GM13977 (cell line): ENCODE results near the gene DELE1.
"Not testable (repeated sequence)": the region's sequence is repeated elsewhere in the genome, so short reads cannot be mapped to it uniquely, and the experiment has no call there.

Experiments
- DNase-seq: peaks from one replicate; pipeline ENCODE4 v3.0.0; 2012; ENCODE audit warnings: low spot score
- CTCF ChIP-seq: IDR thresholded peaks from 2 replicates; pipeline ENCODE4 v1.5.1; 2012; ENCODE audit warnings: mild to moderate bottlenecking, control low read depth; ENCODE audit not compliant: insufficient read depth; ENCODE audit errors: extremely low read depth, missing control alignments
- in situ Hi-C: fragments of 300-500 bp; cut with MboI; formaldehyde crosslinking; loops from one replicate; pipeline ENCODE4 v1.12.0; 2022; ENCODE audit warnings: low sequenced_read_pairs, low pct_unique_long_range_greater_than_20kb, mixed read lengths, inconsistent platforms; ENCODE audit not compliant: unreplicated experiment

DELE1 gene

GRCh38 chr5:141883892-141884318, 39.8 kb upstream of the DELE1 start:
- no peak for DNase-seq
- in situ Hi-C loops, result loop anchor here (10.0 kb wide), 1 partner anchor 179 kb away; no protein-coding TSS in a partner anchor
- no peak for TF ChIP-seq CTCF

GRCh38 chr5:141889282-141889871, 34.3 kb upstream of the DELE1 start:
- in situ Hi-C loops, result loop anchor here (10.0 kb wide), 1 partner anchor 185 kb away; no protein-coding TSS in a partner anchor
- peak; percentile 40 for TF ChIP-seq CTCF
- peak; percentile 37 for DNase-seq

- in situ Hi-C loops, DNase-seq: not testable (repeated sequence)
Measured at GRCh38 chr5:141890429-141890828, 33.2 kb upstream of the DELE1 start.

GRCh38 chr5:141897425-141897824, 26.2 kb upstream of the DELE1 start:
- in situ Hi-C loops, result no loop called here
- no peak for DNase-seq

GRCh38 chr5:141898448-141899049, 25.1 kb upstream of the DELE1 start:
- no peak for DNase-seq
- TF ChIP-seq CTCF, result no peak
- in situ Hi-C loops, result no loop called here

More at GRCh38 chr5:141897425-141897824, 26.2 kb upstream of the DELE1 start:
- no peak for TF ChIP-seq CTCF

GRCh38 chr5:141902015-141902814, 21.5 kb upstream of the DELE1 start:
- in situ Hi-C loops, result no loop called here
- no peak for DNase-seq
- TF ChIP-seq CTCF, result no peak

- DNase-seq, result no peak
- no peak for TF ChIP-seq CTCF
- in situ Hi-C loops, result no loop called here
Measured at GRCh38 chr5:141903261-141903660, 20.4 kb upstream of the DELE1 start.
